Liver (tissue), 9 donors: ENCODE measurements around the gene NUDT1. TPM values are rescaled to one million over a fixed set of nuclear protein-coding genes. Genes with fewer than 3 reads are reported as not detected.

Experiments
- DNase-seq: peaks from one replicate; pipeline ENCODE4 v3.0.0-alpha.2; 2017; ENCODE audit warnings: low spot score
- H3K27ac ChIP-seq, 2 donors: one replicate each; pipeline ENCODE4 v1.7.0; 2013; ENCODE audit warnings: inconsistent platforms in 2 of 2, low read length in 2 of 2, control low read depth in 1 of 2, low read depth in 1 of 2, mild to moderate bottlenecking in 1 of 2
- H3K27me3 ChIP-seq, 4 donors: one replicate each; pipeline versions ENCODE4 v1.6.1 to v1.7.0; 2013; ENCODE audit warnings: low read length in 3 of 4, inconsistent platforms in 1 of 4, mild to moderate bottlenecking in 1 of 4, moderate library complexity in 1 of 4; ENCODE audit not compliant: control insufficient read depth in 4 of 4, insufficient read depth in 4 of 4
- H3K36me3 ChIP-seq, 4 donors: one replicate each; pipeline versions ENCODE4 v1.6.1 to v1.7.0; 2013; ENCODE audit warnings: low read length in 3 of 4, mild to moderate bottlenecking in 3 of 4, low read depth in 1 of 4, moderate library complexity in 1 of 4; ENCODE audit not compliant: control insufficient read depth in 4 of 4, insufficient read depth in 3 of 4
- H3K4me1 ChIP-seq, 4 donors: one replicate each; pipeline versions ENCODE4 v1.6.1 to v1.7.0; 2013; ENCODE audit warnings: low read length in 3 of 4, mild to moderate bottlenecking in 3 of 4, moderate library complexity in 1 of 4; ENCODE audit not compliant: control insufficient read depth in 4 of 4, insufficient read depth in 4 of 4
- H3K4me3 ChIP-seq, 3 donors: one replicate each; pipeline versions ENCODE4 v1.6.1 to v1.7.0; 2013; ENCODE audit warnings: low read length in 3 of 3, control low read depth in 1 of 3, low read depth in 1 of 3, mild to moderate bottlenecking in 1 of 3
- H3K9ac ChIP-seq, 2 donors: one replicate each; pipeline ENCODE4 v1.7.0; 2013; ENCODE audit warnings: low read length in 2 of 2, mild to moderate bottlenecking in 2 of 2, moderate library complexity in 2 of 2, control low read depth in 1 of 2, low read depth in 1 of 2
- H3K9me3 ChIP-seq, 4 donors: one replicate each; pipeline versions ENCODE4 v1.6.1 to v1.7.0; 2013; ENCODE audit warnings: low read length in 3 of 4; ENCODE audit not compliant: control insufficient read depth in 4 of 4
- EGR1 ChIP-seq, 2 donors: IDR thresholded peaks; 2 replicates each; pipeline ENCODE4 v1.6.1; 2016 to 2018; ENCODE audit warnings: antibody characterized with exemption in 2 of 2, low read depth in 2 of 2
- FOXA1 ChIP-seq: IDR thresholded peaks from 2 replicates; pipeline ENCODE4 v1.6.1; 2016; ENCODE audit warnings: antibody characterized with exemption
- FOXA2 ChIP-seq: IDR thresholded peaks from 2 replicates; pipeline ENCODE4 v1.6.1; 2016; ENCODE audit warnings: antibody characterized with exemption
- GABPA ChIP-seq, 2 donors: IDR thresholded peaks in 1 of 2; conservative IDR thresholded peaks in 1 of 2; 2 replicates each; pipeline ENCODE4 v1.6.1; 2016; ENCODE audit warnings: antibody characterized with exemption in 2 of 2, mild to moderate bottlenecking in 1 of 2, moderate library complexity in 1 of 2
- HNF4A ChIP-seq, 2 donors: conservative IDR thresholded peaks; 2 replicates each; pipeline ENCODE4 v1.6.1; 2016; ENCODE audit warnings: antibody characterized with exemption in 2 of 2, mild to moderate bottlenecking in 2 of 2
- HNF4G ChIP-seq: IDR thresholded peaks from 2 replicates; pipeline ENCODE4 v1.6.1; 2016; ENCODE audit warnings: antibody characterized with exemption
- JUND ChIP-seq, 2 donors: IDR thresholded peaks; 2 replicates each; pipeline ENCODE4 v1.6.1; 2016; ENCODE audit warnings: antibody characterized with exemption in 2 of 2
- NR2F2 ChIP-seq: IDR thresholded peaks from 2 replicates; pipeline ENCODE4 v1.6.1; 2016; ENCODE audit warnings: antibody characterized with exemption
- RAD21 ChIP-seq, 2 donors: IDR thresholded peaks; 2 replicates each; pipeline ENCODE4 v1.6.1; 2016; ENCODE audit warnings: antibody characterized with exemption in 2 of 2, mild to moderate bottlenecking in 2 of 2
- YY1 ChIP-seq: IDR thresholded peaks from 2 replicates; pipeline ENCODE4 v1.6.1; 2016; ENCODE audit warnings: antibody characterized with exemption, mild to moderate bottlenecking
- WGBS: extraction: QIAGEN DNeasy Blood & Tissue Kit; methylation state at CpG from one replicate; pipeline ENCODE4 v1.1.7; 2013; 5-methylcytosine and 5-hydroxymethylcytosine counted together
- polyA plus RNA-seq, 2 donors: library from polyadenylated mRNA; stranded (reverse) in 1 of 2; unstranded in 1 of 2; fragments of 200-250 nt in 1 of 2; fragments of >200 nt in 1 of 2; fragmentation: Nextera tagmentation in 1 of 2; extraction: Ambion mirVana in 1 of 2; gene quantifications; one replicate each; pipeline versions ENCODE4 v1.2.1 to v1.2.3, GENCODE V29; 2013 to 2015
- total RNA-seq, 2 donors: library from RNA; depleted of rRNA; stranded (reverse); fragments of >200 nt; gene quantifications; one replicate each; pipeline ENCODE4 v1.2.3, GENCODE V29; 2014
- TF ChIP-seq, protein P1 (sequence below): IDR thresholded peaks from 2 replicates; pipeline ENCODE4 v1.6.1; 2016; ENCODE audit warnings: antibody characterized with exemption
- TF ChIP-seq, protein P2 (sequence below): IDR thresholded peaks from 2 replicates; pipeline ENCODE4 v1.6.1; 2016; ENCODE audit warnings: antibody characterized with exemption, mild to moderate bottlenecking
- TF ChIP-seq, protein P3 (sequence below): IDR thresholded peaks from 2 replicates; pipeline ENCODE4 v1.6.1; 2016; ENCODE audit warnings: antibody characterized with exemption
- donor health status: healthy.
- donor health status: healthy.
- donor health status: healthy.
- donor health status: healthy.
- donor health status: healthy.

NUDT1 gene
- total and polyA plus RNA-seq, 4 donors, result 1.0 to 22.3 (median 3.1) TPM

DNA sequence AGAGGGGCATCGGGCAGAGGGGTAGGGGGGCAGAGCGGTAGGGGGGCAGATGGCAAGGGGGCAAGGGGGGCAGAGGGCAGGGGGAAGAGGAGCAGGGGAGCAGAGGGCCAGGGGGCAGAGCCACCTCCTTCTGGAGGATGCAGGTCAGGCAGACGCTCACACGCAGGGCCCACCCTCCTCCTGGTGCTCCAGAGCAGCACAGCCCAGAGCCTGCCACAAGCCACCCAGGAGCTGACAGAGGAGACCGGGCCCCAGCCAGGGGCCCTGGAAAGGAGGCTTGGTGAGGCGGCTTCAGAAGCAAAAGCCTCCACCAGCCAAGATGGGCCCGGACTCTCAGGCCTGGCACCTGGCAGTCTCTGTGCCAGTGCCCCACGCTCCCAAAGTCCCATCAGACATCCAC is 22.4 kb upstream of the NUDT1 start:
- H3K4me1 ChIP-seq, result no peaks in the 10 kb centered on the region
- H3K27ac ChIP-seq, result no peak overlapping the region
- H3K4me3 ChIP-seq, result no peak overlapping the region
- whole genome bisulfite sequencing, result 96% methylated on average over 8 of the region's 8 CpGs
- H3K27me3 ChIP-seq, result no peaks in the 10 kb centered on the region
- DNase-seq, result no peak
- no peak overlapping the region for H3K9ac ChIP-seq
- peaks cover 3 to 48% (median 20%) of the 10 kb centered on the region in 4 donors for H3K36me3 ChIP-seq
- TF ChIP-seq, protein P1, sequence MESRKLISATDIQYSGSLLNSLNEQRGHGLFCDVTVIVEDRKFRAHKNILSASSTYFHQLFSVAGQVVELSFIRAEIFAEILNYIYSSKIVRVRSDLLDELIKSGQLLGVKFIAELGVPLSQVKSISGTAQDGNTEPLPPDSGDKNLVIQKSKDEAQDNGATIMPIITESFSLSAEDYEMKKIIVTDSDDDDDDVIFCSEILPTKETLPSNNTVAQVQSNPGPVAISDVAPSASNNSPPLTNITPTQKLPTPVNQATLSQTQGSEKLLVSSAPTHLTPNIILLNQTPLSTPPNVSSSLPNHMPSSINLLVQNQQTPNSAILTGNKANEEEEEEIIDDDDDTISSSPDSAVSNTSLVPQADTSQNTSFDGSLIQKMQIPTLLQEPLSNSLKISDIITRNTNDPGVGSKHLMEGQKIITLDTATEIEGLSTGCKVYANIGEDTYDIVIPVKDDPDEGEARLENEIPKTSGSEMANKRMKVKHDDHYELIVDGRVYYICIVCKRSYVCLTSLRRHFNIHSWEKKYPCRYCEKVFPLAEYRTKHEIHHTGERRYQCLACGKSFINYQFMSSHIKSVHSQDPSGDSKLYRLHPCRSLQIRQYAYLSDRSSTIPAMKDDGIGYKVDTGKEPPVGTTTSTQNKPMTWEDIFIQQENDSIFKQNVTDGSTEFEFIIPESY, result no peak
- no peak for TF ChIP-seq YY1
- TF ChIP-seq, protein P2, sequence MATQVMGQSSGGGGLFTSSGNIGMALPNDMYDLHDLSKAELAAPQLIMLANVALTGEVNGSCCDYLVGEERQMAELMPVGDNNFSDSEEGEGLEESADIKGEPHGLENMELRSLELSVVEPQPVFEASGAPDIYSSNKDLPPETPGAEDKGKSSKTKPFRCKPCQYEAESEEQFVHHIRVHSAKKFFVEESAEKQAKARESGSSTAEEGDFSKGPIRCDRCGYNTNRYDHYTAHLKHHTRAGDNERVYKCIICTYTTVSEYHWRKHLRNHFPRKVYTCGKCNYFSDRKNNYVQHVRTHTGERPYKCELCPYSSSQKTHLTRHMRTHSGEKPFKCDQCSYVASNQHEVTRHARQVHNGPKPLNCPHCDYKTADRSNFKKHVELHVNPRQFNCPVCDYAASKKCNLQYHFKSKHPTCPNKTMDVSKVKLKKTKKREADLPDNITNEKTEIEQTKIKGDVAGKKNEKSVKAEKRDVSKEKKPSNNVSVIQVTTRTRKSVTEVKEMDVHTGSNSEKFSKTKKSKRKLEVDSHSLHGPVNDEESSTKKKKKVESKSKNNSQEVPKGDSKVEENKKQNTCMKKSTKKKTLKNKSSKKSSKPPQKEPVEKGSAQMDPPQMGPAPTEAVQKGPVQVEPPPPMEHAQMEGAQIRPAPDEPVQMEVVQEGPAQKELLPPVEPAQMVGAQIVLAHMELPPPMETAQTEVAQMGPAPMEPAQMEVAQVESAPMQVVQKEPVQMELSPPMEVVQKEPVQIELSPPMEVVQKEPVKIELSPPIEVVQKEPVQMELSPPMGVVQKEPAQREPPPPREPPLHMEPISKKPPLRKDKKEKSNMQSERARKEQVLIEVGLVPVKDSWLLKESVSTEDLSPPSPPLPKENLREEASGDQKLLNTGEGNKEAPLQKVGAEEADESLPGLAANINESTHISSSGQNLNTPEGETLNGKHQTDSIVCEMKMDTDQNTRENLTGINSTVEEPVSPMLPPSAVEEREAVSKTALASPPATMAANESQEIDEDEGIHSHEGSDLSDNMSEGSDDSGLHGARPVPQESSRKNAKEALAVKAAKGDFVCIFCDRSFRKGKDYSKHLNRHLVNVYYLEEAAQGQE, result no peak
- no peak for TF ChIP-seq JUND (IDR thresholded peaks at IDR 0.05)
- no peak for TF ChIP-seq FOXA2
- TF ChIP-seq, protein P3, sequence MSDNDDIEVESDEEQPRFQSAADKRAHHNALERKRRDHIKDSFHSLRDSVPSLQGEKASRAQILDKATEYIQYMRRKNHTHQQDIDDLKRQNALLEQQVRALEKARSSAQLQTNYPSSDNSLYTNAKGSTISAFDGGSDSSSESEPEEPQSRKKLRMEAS, result no peak
- no peak for TF ChIP-seq RAD21 (IDR thresholded peaks at IDR 0.05)
- TF ChIP-seq HNF4A (conservative IDR thresholded peaks at IDR 0.05), result no peak
- no peak for TF ChIP-seq EGR1 (IDR thresholded peaks at IDR 0.05; ENCODE audit: low read depth in 2 of 2)
- TF ChIP-seq NR2F2, result no peak
- no peaks in the 10 kb centered on the region for H3K9me3 ChIP-seq

DNA sequence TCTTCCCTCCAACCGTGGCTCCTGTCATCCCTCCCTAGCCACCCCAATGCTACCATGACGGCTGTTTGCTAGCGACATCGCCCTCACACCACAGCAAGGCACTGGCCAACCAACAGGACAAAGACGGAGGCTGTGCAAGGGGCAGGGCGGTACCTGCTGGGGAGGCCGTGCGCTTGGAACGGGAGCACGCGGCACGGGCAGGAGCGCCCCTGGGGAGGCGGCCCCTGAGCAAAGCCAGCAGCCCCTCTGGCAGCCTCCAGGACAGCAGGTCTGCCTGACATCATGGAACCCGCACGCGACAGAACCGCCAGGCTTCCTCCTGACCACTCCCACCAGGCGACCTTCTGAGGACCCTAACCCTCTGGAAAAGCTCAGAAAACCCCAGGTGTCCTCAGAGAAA is 22.0 kb upstream of the NUDT1 start:
- H3K27me3 ChIP-seq, result no peaks in the 10 kb centered on the region
- peaks cover 3 to 47% (median 20%) of the 10 kb centered on the region in 4 donors for H3K36me3 ChIP-seq
- H3K9ac ChIP-seq, result no peak overlapping the region
- WGBS, result 97% methylated on average over 19 of the region's 19 CpGs
- no peaks in the 10 kb centered on the region for H3K9me3 ChIP-seq
- H3K4me1 ChIP-seq, result no peaks in the 10 kb centered on the region
- TF ChIP-seq EGR1 (IDR thresholded peaks at IDR 0.05; ENCODE audit: low read depth in 2 of 2) (no peak), JUND (IDR thresholded peaks at IDR 0.05) (no peak), FOXA1 (no peak), HNF4G (no peak), YY1 (no peak), HNF4A (conservative IDR thresholded peaks at IDR 0.05) (no peak), GABPA (IDR thresholded peaks at IDR 0.05 in 1 of 2, conservative IDR thresholded peaks at IDR 0.05 in 1 of 2) (no peak), RAD21 (IDR thresholded peaks at IDR 0.05) (no peak), NR2F2 (no peak)
- TF ChIP-seq, protein P2, result no peak
- TF ChIP-seq, protein P1, result no peak
- no peak for DNase-seq
- no peak overlapping the region for H3K4me3 ChIP-seq
- H3K27ac ChIP-seq, result no peak overlapping the region
